ENCODE measurements around the gene PMP22.

Gene PMP22

GRCh38 chr17:15265131-15265530 lies at the start of gene PMP22:
Gene PMP22 (minus strand): TSS chr17:15265326. CDS start chr17:15260727, 4,599 bp downstream.
- no peak within 1 kb of the TSS for H3K4me3 ChIP-seq (ENCODE audit: low read depth, low read length)
- no peak for TF ChIP-seq CTCF (IDR thresholded peaks at IDR 0.05; ENCODE audit: low read depth, low read length)

GRCh38 chr17:15311996-15312395 lies 46.9 kb upstream of the PMP22 start:
- TF ChIP-seq CTCF (IDR thresholded peaks at IDR 0.05; ENCODE audit: low read depth, low read length), result no peak

GRCh38 chr17:15309793-15310192 lies 44.7 kb upstream of the PMP22 start:
- no peak overlapping the region for H3K4me3 ChIP-seq (ENCODE audit: low read depth, low read length)
- TF ChIP-seq CTCF (IDR thresholded peaks at IDR 0.05; ENCODE audit: low read depth, low read length), result no peak

More at GRCh38 chr17:15311996-15312395, 46.9 kb upstream of the PMP22 start:
- no peak overlapping the region for H3K4me3 ChIP-seq (ENCODE audit: low read depth, low read length)

- TF ChIP-seq CTCF (IDR thresholded peaks at IDR 0.05; ENCODE audit: low read depth, low read length), result no peak
- H3K4me3 ChIP-seq (ENCODE audit: low read depth, low read length), result no peak overlapping the region
Observed at GRCh38 chr17:15309236-15309635, 44.1 kb upstream of the PMP22 start.

GRCh38 chr17:15308758-15309157 lies 43.6 kb upstream of the PMP22 start:
- no peak for TF ChIP-seq CTCF (IDR thresholded peaks at IDR 0.05; ENCODE audit: low read depth, low read length)

GRCh38 chr17:15307710-15308111 lies 42.6 kb upstream of the PMP22 start:
- no peak overlapping the region for H3K4me3 ChIP-seq (ENCODE audit: low read depth, low read length)
- no peak for TF ChIP-seq CTCF (IDR thresholded peaks at IDR 0.05; ENCODE audit: low read depth, low read length)

More at GRCh38 chr17:15308758-15309157, 43.6 kb upstream of the PMP22 start:
- no peak overlapping the region for H3K4me3 ChIP-seq (ENCODE audit: low read depth, low read length)

GRCh38 chr17:15303851-15304250 lies 38.7 kb upstream of the PMP22 start:
- no peak overlapping the region for H3K4me3 ChIP-seq (ENCODE audit: low read depth, low read length)
- TF ChIP-seq CTCF (IDR thresholded peaks at IDR 0.05; ENCODE audit: low read depth, low read length), result no peak

Measured in WI38 (cell line).